TTC549 (cell line): ENCODE measurements around the gene HS3ST6.
"Not testable (repeated sequence)": the region's sequence is repeated elsewhere in the genome, so short reads cannot be mapped to it uniquely, and the experiment has no call there.

Source experiments
- FAIRE-seq: peaks from 2 replicates; lab custom pipeline; 2012; peaks lifted over from hg19 to GRCh38; lab: Jason Lieb, UNC

The HS3ST6 gene

GRCh38 chr16:1926271-1926670 lies 8.1 kb upstream of the HS3ST6 start:
- FAIRE-seq = no peak

- FAIRE-seq = no peak
These were observed 5.9 kb upstream of the HS3ST6 start for GRCh38 chr16:1924095-1924494.

- no peak for FAIRE-seq
These were observed 5.3 kb upstream of the HS3ST6 start for GRCh38 chr16:1923299-1924034.

GRCh38 chr16:1922357-1922756 lies 4.1 kb upstream of the HS3ST6 start:
- no peak for FAIRE-seq

- no peak for FAIRE-seq
These were observed 2.5 kb upstream of the HS3ST6 start for GRCh38 chr16:1920727-1921171.

GRCh38 chr16:1920122-1920521 lies 1.9 kb upstream of the HS3ST6 start:
- not testable (repeated sequence) for FAIRE-seq

- FAIRE-seq = no peak
These were observed 1.2 kb upstream of the HS3ST6 start for GRCh38 chr16:1919327-1919998.

GRCh38 chr16:1917665-1918350 lies 407 bp downstream of the HS3ST6 start:
- no peak for FAIRE-seq

- FAIRE-seq = no peak
These were observed 1.1 kb downstream of the HS3ST6 start for GRCh38 chr16:1917056-1917664.

GRCh38 chr16:1916640-1916990 lies 1.6 kb downstream of the HS3ST6 start:
- no peak for FAIRE-seq

- no peak for FAIRE-seq
These were observed 2.2 kb downstream of the HS3ST6 start for GRCh38 chr16:1915732-1916639.

GRCh38 chr16:1914988-1915387 lies 3.2 kb downstream of the HS3ST6 start:
- no peak for FAIRE-seq

GRCh38 chr16:1914084-1914608 lies 4.1 kb downstream of the HS3ST6 start:
- no peak for FAIRE-seq

GRCh38 chr16:1913327-1914083 lies 4.7 kb downstream of the HS3ST6 start:
- FAIRE-seq = no peak

- FAIRE-seq = no peak
These were observed 6.0 kb downstream of the HS3ST6 start for GRCh38 chr16:1912215-1912543.

GRCh38 chr16:1911467-1912214 lies 6.6 kb downstream of the HS3ST6 start:
- no peak for FAIRE-seq

GRCh38 chr16:1909561-1910231 lies 8.5 kb downstream of the HS3ST6 start:
- FAIRE-seq = no peak

GRCh38 chr16:1908983-1909382 lies 9.2 kb downstream of the HS3ST6 start:
- FAIRE-seq = no peak

GRCh38 chr16:1908184-1908583 lies 10.0 kb downstream of the HS3ST6 start:
- no peak for FAIRE-seq
